Fibroblast of the conjunctiva (primary cell): Measurements from ENCODE around the gene PLPPR3.
A peak's percentile ranks its signal among the peaks of the same experiment; 100 is the strongest.
"Not testable (repeated sequence)": the region's sequence is repeated elsewhere in the genome, so short reads cannot be mapped to it uniquely, and the experiment has no call there.

Experiments
- DNase-seq: peaks from one replicate; pipeline ENCODE4 v3.0.0-alpha.2; 2010; ENCODE audit warnings: low read depth

PLPPR3 gene

GRCh38 chr19:853614-854220, 32.0 kb upstream of the PLPPR3 start:
- DNase-seq, result not testable (repeated sequence)

GRCh38 chr19:853014-853585, 31.3 kb upstream of the PLPPR3 start:
- no peak for DNase-seq

GRCh38 chr19:852136-853013, 30.6 kb upstream of the PLPPR3 start, which contains the start of gene ELANE:
Gene ELANE, plus strand, starts transcription at chr19:852303. Its CDS starts 26 bp downstream, at chr19:852329.
- DNase-seq, result no peak

GRCh38 chr19:850979-851335, 29.2 kb upstream of the PLPPR3 start:
- DNase-seq, result no peak

- DNase-seq, result peak; percentile 94
Observed at GRCh38 chr19:850221-850978, 28.6 kb upstream of the PLPPR3 start.

GRCh38 chr19:849195-849594, 27.4 kb upstream of the PLPPR3 start:
- DNase-seq, result not testable (repeated sequence)

- no peak for DNase-seq
Observed at GRCh38 chr19:848386-848921, 26.7 kb upstream of the PLPPR3 start.

- no peak for DNase-seq
Observed at GRCh38 chr19:845707-846521, 24.2 kb upstream of the PLPPR3 start.

GRCh38 chr19:844546-844971, 22.8 kb upstream of the PLPPR3 start:
- DNase-seq, result no peak

GRCh38 chr19:843836-844545, 22.2 kb upstream of the PLPPR3 start:
- no peak for DNase-seq

- DNase-seq, result no peak
Observed at GRCh38 chr19:843180-843835, 21.6 kb upstream of the PLPPR3 start.

GRCh38 chr19:842802-843179, 21.0 kb upstream of the PLPPR3 start:
- not testable (repeated sequence) for DNase-seq

- no peak for DNase-seq
Observed at GRCh38 chr19:840519-841206, 18.9 kb upstream of the PLPPR3 start, which contains the start of gene PRTN3. Gene PRTN3, plus strand, starts transcription at chr19:840999. Its CDS starts 10 bp downstream, at chr19:841009.

- DNase-seq, result no peak
Observed at GRCh38 chr19:835210-835810, 13.6 kb upstream of the PLPPR3 start.

GRCh38 chr19:834216-834615, 12.5 kb upstream of the PLPPR3 start:
- DNase-seq, result no peak

GRCh38 chr19:831407-832369, 9.9 kb upstream of the PLPPR3 start:
- DNase-seq, result no peak

- no peak for DNase-seq
Observed at GRCh38 chr19:829129-829758, 7.5 kb upstream of the PLPPR3 start.
